ENCODE data around the gene PLA1A. TPM values are rescaled to one million over a fixed set of nuclear protein-coding genes. Genes with fewer than 3 reads are reported as not detected.
"Not testable (repeated sequence)": the region's sequence is repeated elsewhere in the genome, so short reads cannot be mapped to it uniquely, and the experiment has no call there.

The PLA1A gene
- total RNA-seq, 4 donors from 2014 or later, result 3.3 to 12.8 (median 7.3) TPM

GRCh38 chr3:119562307-119562961 is 35.3 kb upstream of the PLA1A start:
- TF ChIP-seq, protein P1, sequence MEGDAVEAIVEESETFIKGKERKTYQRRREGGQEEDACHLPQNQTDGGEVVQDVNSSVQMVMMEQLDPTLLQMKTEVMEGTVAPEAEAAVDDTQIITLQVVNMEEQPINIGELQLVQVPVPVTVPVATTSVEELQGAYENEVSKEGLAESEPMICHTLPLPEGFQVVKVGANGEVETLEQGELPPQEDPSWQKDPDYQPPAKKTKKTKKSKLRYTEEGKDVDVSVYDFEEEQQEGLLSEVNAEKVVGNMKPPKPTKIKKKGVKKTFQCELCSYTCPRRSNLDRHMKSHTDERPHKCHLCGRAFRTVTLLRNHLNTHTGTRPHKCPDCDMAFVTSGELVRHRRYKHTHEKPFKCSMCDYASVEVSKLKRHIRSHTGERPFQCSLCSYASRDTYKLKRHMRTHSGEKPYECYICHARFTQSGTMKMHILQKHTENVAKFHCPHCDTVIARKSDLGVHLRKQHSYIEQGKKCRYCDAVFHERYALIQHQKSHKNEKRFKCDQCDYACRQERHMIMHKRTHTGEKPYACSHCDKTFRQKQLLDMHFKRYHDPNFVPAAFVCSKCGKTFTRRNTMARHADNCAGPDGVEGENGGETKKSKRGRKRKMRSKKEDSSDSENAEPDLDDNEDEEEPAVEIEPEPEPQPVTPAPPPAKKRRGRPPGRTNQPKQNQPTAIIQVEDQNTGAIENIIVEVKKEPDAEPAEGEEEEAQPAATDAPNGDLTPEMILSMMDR (IDR thresholded peaks at IDR 0.05), result no peak
- ATAC-seq (ENCODE audit: low FRiP score), result peak; percentile 51
- DNase-seq (ENCODE audit: low spot score), result no peak

DNA sequence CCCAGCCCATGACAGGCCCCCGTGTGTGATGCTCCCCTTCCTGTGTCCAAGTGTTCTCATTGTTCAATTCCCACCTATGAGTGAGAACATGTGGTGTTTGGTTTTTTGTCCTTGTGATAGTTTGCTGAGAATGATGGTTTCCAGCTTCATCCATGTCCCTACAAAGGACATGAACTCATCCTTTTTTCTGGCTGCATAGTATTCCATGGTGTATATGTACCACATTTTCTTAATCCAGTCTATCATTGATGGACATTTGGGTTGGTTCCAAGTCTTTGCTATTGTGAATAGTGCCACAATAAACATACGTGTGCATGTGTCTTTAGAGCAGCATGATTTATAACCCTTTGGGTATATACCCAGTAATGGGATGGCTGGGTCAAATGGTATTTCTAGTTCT is 34.4 kb upstream of the PLA1A start:
- DNase-seq (ENCODE audit: low spot score); ATAC-seq (ENCODE audit: low FRiP score): not testable (repeated sequence)

GRCh38 chr3:119569156-119569555 is 28.5 kb upstream of the PLA1A start:
- ATAC-seq (ENCODE audit: low FRiP score), result no peak
- no peak for DNase-seq (ENCODE audit: low spot score)
- TF ChIP-seq, protein P1 (IDR thresholded peaks at IDR 0.05), result no peak

- TF ChIP-seq, protein P1 (IDR thresholded peaks at IDR 0.05), result no peak
- ATAC-seq (ENCODE audit: low FRiP score) (no peak), DNase-seq (ENCODE audit: low spot score) (no peak)
These were observed 27.5 kb upstream of the PLA1A start for GRCh38 chr3:119570229-119570628.

GRCh38 chr3:119571230-119571629 is 26.5 kb upstream of the PLA1A start:
- TF ChIP-seq, protein P1 (IDR thresholded peaks at IDR 0.05), result no peak
- DNase-seq (ENCODE audit: low spot score) (no peak), ATAC-seq (ENCODE audit: low FRiP score) (no peak)

DNA sequence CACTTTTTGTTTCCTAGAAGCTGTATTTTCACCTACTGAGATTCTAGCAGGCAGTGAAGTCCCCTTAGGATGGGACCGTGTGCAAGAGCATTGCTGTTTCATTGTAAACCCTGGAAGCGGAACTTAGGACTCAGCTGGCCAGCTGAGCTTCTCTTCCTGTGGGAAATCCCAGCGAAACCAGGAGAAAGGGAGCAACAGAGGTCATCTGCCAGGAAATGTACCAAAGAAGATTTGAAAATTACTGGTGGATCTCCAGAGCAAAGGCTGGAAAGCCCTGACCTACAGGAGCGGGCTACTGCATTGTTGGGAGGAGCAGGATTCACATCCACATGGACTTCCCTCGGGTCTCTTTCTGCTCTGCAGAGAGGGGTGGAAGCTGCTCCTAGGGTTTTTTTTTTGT is 26.0 kb upstream of the PLA1A start:
- DNase-seq (ENCODE audit: low spot score), result no peak
- no peak for ATAC-seq (ENCODE audit: low FRiP score)
- TF ChIP-seq, protein P1 (IDR thresholded peaks at IDR 0.05), result no peak

DNA sequence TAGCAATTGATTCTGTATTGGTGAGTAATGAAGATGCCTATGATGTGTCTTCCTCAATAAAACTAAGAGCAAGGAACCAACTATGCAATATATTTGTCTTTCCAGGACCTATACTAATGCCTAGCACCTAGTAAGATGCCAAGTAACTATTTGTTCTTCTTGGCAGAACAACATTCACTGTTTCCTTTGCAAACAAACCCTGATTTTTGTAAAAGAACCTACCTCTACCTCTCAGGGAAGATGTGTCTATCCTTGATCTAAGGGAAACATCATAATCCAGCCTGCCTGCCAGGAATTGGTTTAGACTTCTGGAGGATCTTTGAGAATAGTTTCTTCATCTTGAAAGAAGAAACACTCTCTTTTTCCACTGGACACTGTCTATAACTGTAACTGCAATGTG is 22.2 kb upstream of the PLA1A start:
- TF ChIP-seq, protein P1 (IDR thresholded peaks at IDR 0.05), result no peak
- DNase-seq (ENCODE audit: low spot score), result no peak

More for the DNA sequence above, 22.2 kb upstream of the PLA1A start:
- ATAC-seq (ENCODE audit: low FRiP score), result no peak
